Lower leg skin (tissue), 3 donors: ENCODE results near the gene MCUB.

Experiments used
- POLR2A ChIP-seq, 2 donors: fragments of 450-650 bp; IDR thresholded peaks; one replicate each; pipeline ENCODE4 v1.6.1; 2016 to 2017; ENCODE audit warnings: antibody characterized with exemption in 2 of 2, mild to moderate bottlenecking in 1 of 2, moderate library complexity in 1 of 2
- TF ChIP-seq, protein P1 (sequence below), 3 donors: fragments of 450-650 bp; IDR thresholded peaks; one replicate each; pipeline ENCODE4 v1.5.1; 2016; ENCODE audit warnings: antibody characterized with exemption in 3 of 3, mild to moderate bottlenecking in 3 of 3, moderate library complexity in 2 of 3

DNA sequence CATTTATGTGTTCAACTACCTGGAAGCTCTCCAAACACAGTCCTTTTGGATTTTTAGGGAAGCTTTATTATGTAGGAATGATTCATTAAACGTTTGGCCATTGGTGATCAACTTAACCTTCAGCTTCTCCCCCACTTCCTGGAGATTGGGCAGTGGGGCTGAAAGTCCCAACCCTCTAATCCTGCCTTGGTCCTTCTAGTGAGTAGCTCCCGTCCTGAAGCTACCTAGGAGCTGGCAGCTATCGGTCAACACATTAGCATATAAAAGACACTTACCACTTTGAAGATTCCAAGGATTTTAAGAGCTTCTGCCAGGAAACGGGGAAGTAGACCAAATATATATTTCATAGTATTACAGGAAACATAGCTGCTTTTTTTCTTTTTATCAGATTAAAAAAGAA, 69.7 kb downstream of the MCUB start:
- TF ChIP-seq, protein P1, sequence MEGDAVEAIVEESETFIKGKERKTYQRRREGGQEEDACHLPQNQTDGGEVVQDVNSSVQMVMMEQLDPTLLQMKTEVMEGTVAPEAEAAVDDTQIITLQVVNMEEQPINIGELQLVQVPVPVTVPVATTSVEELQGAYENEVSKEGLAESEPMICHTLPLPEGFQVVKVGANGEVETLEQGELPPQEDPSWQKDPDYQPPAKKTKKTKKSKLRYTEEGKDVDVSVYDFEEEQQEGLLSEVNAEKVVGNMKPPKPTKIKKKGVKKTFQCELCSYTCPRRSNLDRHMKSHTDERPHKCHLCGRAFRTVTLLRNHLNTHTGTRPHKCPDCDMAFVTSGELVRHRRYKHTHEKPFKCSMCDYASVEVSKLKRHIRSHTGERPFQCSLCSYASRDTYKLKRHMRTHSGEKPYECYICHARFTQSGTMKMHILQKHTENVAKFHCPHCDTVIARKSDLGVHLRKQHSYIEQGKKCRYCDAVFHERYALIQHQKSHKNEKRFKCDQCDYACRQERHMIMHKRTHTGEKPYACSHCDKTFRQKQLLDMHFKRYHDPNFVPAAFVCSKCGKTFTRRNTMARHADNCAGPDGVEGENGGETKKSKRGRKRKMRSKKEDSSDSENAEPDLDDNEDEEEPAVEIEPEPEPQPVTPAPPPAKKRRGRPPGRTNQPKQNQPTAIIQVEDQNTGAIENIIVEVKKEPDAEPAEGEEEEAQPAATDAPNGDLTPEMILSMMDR (IDR thresholded peaks at IDR 0.05): no peak
- no peak for TF ChIP-seq POLR2A (IDR thresholded peaks at IDR 0.05)
